UCSD-AML1 (cell line): Measurements from ENCODE around the gene PPP2R5A.
"Not testable (repeated sequence)": the region's sequence is repeated elsewhere in the genome, so short reads cannot be mapped to it uniquely, and the experiment has no call there.

ENCODE experiments used
- DNase-seq: peaks from one replicate; lab custom pipeline; 2025; ENCODE audit not compliant: unreplicated experiment; lab: John Stamatoyannopoulos, UW

Gene PPP2R5A

DNA sequence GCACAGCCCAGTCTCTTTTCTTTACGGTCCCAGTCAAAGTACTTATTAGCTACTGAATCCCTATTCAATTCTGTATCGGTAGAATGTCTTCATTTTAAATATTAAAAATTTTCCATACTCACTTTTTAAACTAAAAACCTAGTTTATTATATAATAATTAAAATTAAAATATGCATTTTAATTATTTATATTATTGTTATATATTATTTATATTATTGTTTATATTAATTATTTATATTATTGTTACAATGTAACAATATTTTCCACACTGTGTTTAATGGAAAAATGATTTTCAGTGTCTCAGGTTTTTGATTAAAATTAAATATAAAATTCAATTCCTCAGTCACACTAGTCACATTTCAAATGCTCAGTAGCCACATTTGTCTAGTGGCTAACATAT lies 18.2 kb upstream of the PPP2R5A start:
- DNase-seq, result no peak

DNA sequence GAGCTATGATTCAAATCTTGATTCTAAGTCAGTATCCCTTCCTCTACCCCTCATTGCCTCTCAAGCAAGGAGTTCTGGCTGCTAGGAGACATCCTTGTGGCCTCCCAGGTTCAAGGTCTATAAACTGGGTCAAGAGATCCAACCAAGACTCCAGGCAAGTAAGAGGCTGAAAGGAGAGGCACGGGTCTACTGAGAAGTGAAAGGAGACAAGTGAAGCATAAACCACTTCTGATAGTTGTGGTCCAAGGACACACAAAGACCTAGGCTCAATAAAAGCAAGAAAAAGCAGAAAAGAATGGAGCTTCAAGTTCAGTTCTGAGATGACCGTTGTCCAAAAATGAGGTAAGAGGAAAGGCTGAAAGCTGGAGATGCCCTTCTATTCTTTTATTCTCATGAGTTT lies 17.8 kb upstream of the PPP2R5A start:
- DNase-seq, result no peak

GRCh38 chr1:212269306-212269705 lies 15.9 kb upstream of the PPP2R5A start:
- DNase-seq, result no peak

GRCh38 chr1:212270564-212270963 lies 14.6 kb upstream of the PPP2R5A start:
- no peak for DNase-seq

- no peak for DNase-seq
These were observed 14.0 kb upstream of the PPP2R5A start for GRCh38 chr1:212271234-212271633.

DNA sequence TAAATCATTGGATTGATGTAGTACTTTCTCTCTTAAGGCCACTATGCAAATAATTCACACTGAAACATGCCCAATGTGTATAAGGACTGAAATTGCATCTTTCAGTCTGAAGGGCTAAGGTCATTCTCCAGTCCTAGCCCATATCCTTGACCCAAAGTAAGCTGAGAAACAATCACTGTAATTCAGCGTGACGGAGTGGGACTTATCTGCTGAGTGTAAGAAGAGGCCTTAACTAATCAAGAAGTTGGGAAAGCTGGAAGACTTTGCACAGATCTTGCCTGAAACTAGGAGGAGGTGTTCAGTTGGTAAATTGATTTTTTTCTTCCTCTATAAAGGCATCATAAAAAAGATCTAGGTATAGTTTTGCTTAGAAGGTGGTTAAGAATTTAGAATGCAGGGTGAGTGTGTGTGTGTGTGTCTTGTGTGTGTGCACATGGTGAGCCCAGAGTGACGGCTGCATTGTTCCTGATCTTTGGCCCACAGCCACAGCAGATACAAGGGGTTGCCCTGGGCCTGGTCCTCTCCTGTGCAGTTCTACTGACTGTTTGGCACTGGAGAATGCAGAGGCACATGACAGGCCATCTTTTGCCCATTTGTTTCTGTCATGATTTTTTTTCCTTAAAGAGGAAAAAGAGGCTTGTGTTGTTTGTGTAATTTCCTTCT lies 13.3 kb upstream of the PPP2R5A start:
- DNase-seq, result no peak

DNA sequence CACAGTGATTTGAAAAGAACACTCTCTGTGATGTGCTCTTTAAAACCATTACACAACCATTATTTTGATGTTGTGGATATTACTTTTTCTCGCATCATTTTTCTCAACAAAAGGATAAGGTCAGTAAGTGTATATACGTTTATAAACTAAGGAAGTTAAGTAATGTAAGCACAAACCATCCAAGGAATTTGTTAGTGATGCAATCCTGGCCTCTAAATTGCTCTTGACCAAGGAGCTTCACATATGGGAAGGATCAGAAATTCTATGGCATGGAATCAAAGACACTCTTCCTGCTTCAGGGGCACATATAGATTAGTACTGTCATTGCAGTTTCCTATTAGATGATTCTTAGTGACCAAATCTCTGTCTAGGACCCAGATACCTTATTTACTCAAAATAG lies 3.6 kb upstream of the PPP2R5A start:
- DNase-seq, result no peak

DNA sequence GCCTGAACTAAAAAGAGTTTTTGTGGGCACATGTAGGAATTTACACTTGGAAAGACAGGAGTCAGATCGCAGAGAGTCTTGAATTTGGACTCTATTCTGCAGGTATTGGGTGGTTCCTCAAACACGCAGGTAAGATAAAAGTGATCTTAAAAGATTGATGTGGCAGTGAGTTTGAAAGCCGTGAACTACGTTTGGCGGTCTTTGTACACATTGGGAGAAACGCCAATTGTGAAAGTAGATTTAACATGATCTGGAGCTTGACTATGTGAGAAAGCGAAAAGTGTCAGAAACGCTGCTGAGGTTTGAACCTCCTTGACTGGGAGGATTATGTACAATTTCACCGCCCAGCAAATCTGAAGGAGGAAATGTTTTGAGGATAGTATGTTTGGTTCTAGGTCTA lies 1.5 kb upstream of the PPP2R5A start:
- DNase-seq, result no peak

- DNase-seq, result no peak
These were observed 872 bp upstream of the PPP2R5A start for GRCh38 chr1:212284332-212284743.

- DNase-seq, result peak; percentile 75
These were observed 710 bp downstream of the PPP2R5A start for GRCh38 chr1:212285685-212286555.

DNA sequence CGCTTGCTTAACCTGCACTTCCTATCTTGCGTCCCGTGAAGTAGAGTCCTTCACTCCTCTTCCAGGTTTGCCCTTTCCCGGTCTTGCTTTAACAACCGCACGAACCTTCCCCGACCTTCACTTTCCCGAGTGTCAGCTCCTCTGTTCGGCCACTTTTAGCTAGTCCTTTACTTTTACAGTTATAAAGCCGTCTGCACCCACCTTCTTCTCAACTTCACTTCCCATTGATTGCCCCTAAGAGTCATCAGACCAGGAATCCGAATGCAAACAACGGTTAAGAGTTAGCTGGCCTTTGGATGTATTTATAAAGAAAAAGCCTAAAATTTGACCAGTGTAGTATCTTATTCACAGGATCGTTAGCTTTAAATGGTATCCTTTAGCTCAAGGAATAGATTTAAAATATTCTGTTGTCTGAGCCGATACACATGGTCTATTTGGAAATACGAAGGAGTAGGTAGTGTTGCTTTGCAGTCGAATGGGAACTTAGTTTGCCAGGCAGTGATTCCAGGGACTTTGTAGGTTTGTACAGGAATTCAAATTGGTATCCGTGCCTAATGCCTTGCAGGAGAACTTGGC lies 1.4 kb downstream of the PPP2R5A start:
- DNase-seq, result no peak

GRCh38 chr1:212287261-212287895 lies 2.2 kb downstream of the PPP2R5A start:
- no peak for DNase-seq

GRCh38 chr1:212287995-212288394 lies 2.8 kb downstream of the PPP2R5A start:
- DNase-seq, result not testable (repeated sequence)

DNA sequence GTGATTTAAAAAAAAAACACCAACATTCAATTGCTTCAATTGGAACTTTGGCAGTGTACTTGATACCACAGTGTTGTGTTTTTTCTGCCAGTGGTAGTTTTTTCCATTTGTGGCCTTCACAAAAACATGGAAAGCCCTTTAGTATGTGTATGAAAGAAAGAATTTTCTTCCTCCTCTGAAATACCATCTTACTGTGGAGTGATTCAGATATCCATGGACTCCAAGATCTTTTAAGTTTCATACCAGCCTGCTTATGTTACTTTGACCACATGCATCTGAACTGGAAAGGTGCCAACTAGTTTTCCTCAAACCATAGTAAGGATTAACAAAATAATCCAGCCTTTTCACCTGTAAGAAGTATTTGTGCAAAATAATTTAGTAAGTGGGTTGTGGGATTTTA lies 3.4 kb downstream of the PPP2R5A start:
- DNase-seq, result no peak

DNA sequence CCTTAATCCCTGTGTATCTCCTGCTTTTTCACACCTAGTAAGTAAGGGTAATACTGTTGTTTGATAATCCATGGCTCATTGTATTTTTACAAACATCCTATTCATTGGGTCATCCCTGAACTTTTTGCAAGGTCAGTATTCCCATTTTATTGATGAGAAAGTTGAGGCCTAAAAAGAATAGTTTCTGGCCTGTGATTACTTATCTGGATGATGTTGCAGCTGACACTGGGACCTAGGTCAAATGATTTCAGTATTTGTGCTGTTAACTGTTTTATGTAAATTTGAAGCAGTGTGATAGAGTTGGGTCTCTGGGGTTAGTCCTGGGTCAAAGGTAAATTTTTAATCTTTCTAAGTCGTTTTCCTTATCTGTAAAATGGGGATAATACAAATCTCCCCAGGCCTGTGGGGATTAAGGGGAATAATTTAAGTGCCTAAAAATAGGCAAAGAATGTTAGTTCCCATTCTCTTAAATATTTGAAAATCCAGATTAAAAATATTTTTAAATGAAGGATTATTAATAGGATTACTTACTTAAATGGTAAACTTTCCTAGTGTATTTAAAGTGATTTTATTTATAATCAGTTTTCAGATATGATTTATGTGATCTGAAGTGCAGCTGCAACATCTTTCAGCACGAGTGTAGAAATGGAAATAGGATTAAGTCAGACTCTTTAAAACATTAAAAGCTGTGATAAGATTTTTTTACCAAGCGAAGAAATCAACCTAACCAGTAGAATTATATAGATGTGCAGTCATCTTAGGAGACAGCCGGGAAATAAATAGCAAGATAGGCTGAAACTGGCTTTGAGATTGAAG lies 4.3 kb downstream of the PPP2R5A start:
- no peak for DNase-seq

DNA sequence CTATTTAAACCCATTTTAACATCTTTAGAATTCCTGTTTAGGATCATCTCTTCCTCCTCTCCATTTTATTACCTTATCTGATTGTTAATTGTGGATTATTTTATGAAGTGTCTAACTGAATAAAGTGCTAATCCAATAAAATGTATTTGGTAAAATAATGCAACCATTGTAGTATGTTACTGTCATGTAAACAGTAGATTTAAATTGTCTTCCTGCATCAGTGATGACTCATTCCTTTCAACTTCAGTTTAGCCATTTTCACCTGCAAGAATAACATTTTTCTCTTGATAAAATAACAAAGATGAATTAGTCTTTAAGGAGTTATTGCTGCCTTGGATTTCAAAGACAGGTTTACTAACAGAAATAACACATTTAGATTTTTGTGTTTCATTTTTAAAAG lies 5.4 kb downstream of the PPP2R5A start:
- no peak for DNase-seq

GRCh38 chr1:212291505-212292134 lies 6.4 kb downstream of the PPP2R5A start:
- no peak for DNase-seq

- no peak for DNase-seq
These were observed 7.3 kb downstream of the PPP2R5A start for GRCh38 chr1:212292250-212293105.

GRCh38 chr1:212293579-212293978 lies 8.4 kb downstream of the PPP2R5A start:
- DNase-seq, result no peak
